ENCODE data around the gene GRIP1. TPM values are rescaled to one million over a fixed set of nuclear protein-coding genes. Genes with fewer than 3 reads are reported as not detected.
A peak's percentile ranks its signal among the peaks of the same experiment; 100 is the strongest.
"Not testable (repeated sequence)": the region's sequence is repeated elsewhere in the genome, so short reads cannot be mapped to it uniquely, and the experiment has no call there.

GRIP1 gene
- total RNA-seq, 1 donor from 2014 or later: 0.17 TPM

DNA sequence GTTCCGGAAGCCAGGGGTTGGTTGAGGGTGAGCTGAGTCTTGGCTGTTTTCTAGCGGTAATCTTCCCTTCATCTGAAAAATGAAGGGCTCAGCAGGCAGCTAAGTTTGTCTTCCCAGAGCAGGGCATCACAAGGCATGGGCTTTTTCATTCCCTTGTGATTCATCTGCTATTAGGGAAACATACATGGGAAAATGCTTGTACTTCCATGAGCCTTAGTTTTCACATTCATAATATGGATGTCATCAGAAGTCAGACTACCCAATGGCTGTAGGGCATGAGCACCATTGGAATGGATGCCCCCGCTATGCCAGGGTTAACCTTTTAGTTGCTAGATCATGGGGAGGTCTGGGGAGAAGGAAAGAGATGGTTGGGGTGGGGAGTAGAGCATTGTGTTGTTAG is 357.9 kb downstream of the GRIP1 start:
- no peak for DNase-seq

DNA sequence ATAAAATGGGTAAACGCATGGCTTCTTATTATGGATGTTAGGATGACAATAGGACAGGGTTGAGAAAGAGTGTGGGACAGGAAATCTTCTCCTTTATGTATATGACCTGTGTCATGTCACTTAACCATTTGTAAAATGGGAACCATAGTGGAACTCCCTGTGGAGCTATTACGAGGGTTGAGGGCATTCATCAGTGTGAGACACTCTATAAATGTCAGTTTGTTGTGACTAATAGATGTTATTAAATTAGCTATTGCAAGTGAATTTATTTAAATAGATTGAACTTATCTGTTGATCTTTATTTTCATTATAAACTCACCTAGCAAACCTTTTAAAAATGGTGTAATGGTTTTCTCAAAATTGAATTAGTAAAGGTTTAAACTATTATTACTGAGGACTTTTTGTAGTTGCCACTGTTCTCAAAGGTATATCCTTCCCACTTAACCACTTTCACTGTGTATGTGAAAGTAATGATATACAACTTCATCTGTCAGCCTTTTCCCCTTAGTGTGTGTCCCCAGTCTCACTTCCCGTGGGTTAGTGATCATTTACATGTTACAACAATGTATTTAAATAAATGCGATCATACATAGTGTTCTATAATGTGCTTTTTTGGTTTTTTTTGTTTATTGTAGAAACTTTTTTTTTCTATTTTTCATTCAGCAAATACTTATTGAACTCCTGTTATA is 359.5 kb downstream of the GRIP1 start:
- DNase-seq: no peak

DNA sequence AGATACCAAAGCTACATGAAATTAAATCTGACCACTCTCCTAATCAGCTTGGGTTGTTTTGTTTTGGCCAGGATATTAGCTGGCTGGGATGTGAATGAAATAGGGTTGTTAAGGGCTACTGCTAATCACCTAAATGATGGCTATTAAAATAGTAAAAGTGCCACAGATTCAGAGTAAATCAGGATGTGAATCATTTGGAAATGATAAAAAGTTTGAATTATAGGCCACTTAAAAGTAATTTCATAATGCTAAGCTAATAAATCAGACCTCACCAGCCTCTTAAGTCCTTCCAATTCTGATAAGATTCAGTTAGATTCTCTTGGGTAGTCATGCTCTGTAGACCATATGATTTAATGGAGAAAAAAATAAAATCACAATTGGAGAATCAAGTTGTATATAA is 364.6 kb downstream of the GRIP1 start:
- no peak for DNase-seq

DNA sequence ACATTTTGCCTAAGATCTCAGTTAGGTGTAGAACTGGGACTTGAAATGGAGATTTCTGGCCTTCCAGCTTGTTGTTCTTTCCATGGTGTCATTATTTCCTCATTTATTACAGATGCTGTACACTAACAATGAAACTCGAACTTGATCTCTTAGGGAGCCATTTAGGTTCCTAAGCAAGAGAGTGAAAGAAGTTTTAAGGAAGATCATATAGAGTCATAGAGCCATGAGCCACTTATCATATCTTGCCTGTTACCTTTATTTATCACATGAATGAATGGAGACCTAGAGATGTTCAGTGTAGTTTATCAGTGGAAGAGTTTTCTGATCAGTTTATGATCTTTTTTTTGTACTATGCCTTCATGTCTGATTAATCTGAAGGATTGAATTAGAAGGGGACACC is 366.7 kb downstream of the GRIP1 start:
- DNase-seq: no peak

DNA sequence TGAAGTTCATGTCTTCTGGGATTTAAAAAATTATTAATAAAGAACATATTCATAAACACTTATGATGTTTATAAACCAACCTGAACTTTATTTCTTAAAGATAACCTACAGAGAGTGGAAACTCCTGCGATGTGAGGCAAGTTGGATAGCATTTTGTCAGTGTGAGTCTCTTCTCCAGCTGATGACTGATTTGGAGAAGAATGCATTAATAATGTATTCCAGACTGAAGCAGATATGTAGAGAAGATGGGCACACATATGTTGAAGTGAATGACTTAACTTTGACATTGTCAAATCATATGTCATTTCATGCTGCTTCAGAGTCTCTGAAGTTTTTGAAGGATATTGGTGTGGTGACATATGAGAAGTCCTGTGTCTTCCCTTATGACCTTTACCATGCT is 369.3 kb downstream of the GRIP1 start:
- DNase-seq: no peak

DNA sequence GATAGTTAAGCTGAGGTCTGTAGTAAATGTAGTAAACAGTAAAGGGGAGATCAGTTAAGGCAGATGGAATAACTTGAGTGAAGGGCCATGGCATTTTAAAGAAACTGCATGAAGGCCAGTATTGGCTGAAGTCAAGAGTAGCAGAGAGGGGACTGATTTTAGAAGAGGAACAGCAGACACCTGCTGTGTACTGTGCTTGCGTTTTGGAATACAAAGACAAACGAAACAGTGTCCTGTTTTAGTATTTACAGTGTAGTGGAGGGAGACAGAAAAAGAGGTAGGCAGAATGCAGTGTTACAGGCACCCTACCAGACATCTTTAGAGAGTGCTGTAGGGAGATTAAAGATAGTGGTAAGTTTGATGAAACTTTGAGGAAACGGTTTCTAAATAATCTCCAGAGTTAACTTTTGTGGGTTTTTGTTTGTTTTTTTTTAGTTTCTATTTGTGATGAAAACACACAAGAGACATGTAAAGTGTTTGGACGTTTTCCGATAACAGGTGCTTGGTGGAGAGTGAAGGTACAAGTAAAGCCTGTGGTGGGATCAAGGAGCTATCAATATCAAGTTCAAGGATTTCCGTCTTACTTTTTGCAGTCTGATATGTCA is 374.5 kb downstream of the GRIP1 start:
- no peak for DNase-seq

DNA sequence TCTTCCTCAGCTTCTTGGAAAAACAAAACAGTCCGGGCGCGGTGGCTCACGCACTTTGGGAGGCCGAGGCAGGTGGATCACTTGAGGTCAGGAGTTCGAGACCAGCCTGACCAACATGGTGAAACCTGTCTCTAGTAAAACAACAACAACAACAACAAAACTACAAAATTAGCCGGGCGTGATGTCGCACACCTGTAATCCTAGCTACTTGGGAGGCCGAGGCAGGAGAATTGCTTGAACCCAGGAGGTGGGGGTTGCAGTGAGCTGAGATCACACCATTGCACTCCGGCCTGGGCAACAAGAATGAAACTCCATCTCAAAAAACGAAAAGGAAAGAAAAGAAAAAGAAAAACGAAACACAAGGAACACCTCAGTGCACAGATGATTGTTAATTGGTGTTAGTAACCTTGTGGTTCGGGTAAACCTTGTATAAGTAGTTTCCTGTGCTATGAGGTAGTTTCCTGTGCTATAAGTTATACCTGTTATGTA is 375.5 kb downstream of the GRIP1 start:
- not testable (repeated sequence) for DNase-seq

DNA sequence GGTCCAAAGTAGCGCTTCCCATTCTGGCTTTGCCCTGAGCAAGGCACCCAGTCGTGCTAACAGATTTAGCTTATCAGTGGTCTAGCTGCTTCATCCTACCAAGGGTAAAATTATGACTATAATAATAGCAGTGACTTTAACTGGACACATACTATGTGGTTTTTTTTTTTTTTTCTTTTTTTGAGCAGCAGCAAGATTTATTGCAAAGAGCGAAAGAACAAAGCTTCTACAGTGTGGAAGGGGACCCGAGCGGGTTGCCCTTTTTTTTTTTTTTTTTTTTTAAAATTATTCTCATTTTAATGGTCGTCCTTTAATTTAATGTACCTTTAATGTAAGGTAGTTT is 376.1 kb downstream of the GRIP1 start:
- no peak for DNase-seq

DNA sequence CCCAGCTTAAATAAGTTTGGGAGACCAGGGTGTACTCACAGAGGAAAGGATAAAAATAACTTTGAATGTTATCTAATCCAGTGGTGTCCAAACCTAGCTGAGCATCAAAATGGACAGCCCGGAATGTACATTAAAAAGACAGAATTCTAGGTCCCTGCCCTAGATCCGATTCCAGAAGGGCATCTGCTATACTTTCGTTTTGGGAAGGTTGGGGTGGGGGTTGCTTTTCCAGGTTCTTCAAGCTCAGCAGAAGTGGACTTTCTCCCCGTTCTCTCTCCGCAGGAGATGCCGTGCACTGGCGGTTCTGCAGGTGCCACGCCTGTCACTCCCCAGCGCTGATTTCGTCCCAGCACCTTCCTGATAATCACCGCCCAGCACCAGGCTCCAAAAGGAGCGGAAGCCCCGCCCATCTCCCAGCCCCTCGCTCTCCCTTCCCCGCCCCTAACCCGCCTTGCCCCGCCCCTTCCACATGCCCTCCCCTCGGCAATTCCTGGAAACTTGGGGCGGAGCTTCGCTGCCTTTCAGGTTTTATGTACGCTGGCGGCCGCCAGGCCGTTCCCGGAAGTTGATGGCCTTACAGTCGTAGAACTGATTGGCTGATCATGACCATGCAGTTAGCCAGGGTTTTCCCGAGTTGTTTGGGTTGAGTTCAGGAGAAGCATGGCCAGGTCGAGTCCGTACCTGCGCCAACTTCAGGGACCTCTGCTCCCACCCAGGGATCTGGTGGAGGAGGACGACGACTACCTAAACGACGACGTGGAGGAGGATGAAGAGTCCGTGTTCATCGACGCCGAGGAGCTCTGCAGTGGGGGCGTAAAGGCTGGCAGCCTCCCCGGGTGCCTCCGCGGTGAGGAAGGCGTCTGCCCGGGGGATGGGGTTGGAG is 376.7 kb downstream of the GRIP1 start, which contains the start of gene HELB:
TSS of gene HELB (plus strand) at position 550 of the 883 bp plus-strand sequence. CDS start at position 661, 111 bp downstream.
- DNase-seq: peak; percentile 95

DNA sequence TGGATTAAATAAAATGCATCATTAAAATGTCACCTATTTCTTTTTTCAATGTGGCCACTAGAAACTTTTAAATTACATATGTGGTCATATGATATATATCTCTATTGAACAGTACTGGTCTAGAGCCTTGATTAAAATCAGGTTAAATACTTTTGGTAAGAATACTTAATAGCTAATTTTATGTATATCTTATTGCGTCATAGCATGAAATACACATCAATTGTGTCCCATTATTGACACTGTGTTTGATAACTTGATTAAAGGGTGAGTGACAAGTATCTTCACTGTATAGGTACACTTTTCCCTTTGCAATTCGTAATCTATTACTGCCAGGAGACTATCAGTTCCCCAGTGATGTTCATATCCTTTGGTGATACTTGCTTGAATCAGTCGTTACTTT is 381.0 kb downstream of the GRIP1 start:
- no peak for DNase-seq
